ENCODE results near the gene GCK.
"Not testable (repeated sequence)": the region's sequence is repeated elsewhere in the genome, so short reads cannot be mapped to it uniquely, and the experiment has no call there.

Gene GCK

DNA sequence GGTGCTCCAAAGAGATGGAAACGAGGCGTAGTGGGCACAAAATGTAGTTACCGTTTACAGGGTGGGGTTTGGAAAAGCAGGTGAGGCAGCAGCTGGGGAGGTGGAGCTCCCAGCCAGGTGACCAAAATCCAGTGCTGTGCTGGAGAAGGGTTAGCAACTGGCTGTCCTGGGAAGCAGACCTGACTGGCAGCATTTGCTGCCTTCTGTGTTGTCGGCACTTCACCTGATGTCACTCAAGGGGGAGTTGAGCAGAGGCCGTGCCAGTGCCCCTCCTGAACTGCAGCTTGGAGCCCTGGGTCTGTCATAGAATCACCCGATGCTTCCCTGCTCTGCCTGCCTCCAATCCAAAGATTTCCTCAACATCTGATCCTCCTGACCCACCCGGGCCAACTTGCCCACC, 12.8 kb downstream of the GCK start:
- no peak for DNase-seq

GRCh38 chr7:44175730-44176129, 13.5 kb downstream of the GCK start:
- DNase-seq: no peak

DNA sequence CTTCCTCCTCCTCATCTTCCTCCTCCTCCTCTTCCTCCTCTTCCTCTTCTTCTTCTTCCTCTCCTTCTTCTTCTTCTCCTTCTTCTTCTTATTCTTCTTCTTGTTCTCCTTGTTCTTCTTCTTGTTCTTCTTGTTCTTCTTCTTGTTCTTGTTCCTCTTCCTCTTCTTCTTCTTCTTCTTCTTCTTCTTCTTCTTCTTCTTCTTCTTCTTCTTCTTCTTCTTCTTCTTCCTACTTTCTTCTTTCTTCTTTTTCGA, 14.6 kb downstream of the GCK start:
- not testable (repeated sequence) for DNase-seq

DNA sequence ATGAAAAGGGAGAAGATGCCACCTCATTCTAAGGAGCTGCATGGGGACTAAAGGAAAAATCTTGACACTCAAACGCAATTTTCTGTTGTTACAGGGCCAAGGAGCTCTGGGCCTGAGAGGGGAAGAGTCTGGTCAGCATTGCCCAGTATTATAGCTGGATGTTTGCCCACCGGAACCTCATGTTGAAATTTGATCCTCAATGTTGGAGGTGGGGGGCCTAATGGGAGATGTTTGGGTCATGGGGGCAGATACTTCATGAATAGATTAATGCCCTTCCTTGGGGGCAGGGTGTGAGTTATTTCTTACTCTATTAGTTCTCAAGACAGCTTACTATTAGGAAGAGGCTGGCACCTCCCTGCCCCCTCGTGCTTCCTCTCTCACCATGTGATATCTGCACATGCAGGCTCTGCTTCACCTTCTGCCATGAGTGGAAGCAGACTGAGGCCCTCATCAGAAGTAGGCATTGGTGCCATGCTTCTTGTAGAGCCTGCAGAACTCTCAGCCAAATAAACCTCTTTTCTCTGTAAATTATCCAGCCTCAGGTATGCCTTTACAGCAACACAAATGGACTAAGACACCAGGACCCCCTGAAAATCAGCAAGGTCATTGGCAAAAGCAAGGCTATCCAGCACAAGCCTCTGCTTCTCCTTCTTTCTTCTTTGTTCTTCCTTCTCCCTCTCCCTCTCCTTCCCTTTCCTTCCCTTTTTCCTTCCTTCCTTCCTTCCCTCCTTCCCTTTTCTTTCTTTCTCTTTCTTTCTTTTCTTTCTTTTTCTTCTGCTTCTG, 15.1 kb downstream of the GCK start:
- DNase-seq: no peak

- DNase-seq: no peak
Observed at GRCh38 chr7:44172803-44173424, 16.3 kb downstream of the GCK start.

DNA sequence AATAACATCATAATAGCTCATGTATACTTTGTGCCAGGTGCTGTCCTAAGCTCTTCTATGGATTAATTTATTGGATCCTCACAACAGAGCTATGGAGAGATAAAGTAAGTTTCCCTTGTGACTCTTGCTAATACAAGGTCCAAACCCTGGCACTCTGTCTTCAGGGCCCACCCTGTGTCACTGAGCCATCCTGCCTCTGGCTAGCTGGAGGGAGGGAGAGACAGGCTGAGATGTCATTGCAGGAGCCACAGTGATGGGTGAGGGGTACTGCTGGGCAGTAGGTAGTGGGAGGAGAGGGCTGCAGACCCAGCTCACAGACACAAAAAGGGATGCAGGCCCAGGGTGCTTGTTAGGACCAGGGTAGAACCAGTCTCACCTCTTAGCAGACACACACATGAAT, 16.9 kb downstream of the GCK start:
- DNase-seq: no peak

DNA sequence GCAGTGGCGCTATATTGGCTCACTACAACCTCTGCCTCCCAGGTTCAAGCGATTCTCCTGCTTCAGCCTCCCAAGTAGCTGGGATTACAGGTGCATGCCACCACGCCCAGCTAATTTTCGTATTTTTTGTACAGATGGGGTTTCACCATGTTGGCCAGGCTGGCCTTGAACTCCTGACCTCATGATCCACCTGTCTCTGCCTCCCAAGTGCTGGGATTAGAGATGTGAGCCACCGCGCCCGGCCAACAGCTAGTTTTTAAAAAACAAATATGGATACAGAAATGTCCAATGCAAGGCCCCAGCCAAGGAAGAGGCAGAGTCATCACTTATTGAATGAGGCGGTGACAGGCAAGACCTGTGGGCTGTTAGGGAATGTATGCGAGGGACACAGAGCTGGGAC, 17.3 kb downstream of the GCK start:
- not testable (repeated sequence) for DNase-seq

GRCh38 chr7:44167920-44168319, 21.3 kb downstream of the GCK start:
- no peak for DNase-seq

- no peak for DNase-seq
Observed at GRCh38 chr7:44163591-44163990, 25.6 kb downstream of the GCK start.

- no peak for DNase-seq
Observed at GRCh38 chr7:44162785-44163395, 26.3 kb downstream of the GCK start.

DNA sequence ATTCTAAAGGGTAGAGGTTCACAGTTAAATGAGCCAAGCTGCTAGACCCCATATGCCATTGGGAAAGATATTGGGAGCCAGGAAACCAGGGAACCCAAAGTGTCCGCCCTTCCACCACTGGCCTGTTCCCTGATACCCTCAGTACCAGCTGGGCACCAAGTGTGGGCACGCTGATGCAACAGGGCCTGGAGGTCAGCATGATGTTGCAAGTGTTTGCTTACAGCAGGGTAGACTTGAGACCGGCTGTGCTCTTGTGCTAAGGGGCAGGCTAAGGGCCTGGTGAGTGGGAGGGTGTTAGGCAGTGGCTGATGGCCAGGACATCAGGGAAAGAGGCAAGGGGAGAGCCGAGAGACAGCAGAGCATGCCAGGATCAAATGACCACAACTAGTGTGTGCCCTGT, 27.1 kb downstream of the GCK start:
- DNase-seq: no peak

DNA sequence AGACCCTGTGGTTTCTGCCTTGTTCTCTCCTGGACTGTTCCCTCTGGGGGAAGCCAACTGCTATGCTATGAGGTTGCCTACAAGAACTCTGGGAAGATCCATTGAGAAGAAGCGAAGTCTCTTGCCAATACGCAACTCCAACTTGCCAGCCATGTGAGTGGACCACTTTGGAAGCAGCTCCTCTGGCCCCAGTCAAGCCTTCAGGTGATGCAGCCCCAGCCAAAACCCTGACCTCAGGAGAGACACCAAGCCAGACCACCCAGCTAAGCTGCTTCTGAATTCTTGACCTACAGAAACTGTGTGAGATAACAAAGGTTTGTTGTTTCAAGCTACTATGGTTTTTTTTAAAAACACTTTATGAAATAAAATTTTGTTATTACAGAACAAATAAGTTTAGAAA, 27.9 kb downstream of the GCK start:
- no peak for DNase-seq

DNA sequence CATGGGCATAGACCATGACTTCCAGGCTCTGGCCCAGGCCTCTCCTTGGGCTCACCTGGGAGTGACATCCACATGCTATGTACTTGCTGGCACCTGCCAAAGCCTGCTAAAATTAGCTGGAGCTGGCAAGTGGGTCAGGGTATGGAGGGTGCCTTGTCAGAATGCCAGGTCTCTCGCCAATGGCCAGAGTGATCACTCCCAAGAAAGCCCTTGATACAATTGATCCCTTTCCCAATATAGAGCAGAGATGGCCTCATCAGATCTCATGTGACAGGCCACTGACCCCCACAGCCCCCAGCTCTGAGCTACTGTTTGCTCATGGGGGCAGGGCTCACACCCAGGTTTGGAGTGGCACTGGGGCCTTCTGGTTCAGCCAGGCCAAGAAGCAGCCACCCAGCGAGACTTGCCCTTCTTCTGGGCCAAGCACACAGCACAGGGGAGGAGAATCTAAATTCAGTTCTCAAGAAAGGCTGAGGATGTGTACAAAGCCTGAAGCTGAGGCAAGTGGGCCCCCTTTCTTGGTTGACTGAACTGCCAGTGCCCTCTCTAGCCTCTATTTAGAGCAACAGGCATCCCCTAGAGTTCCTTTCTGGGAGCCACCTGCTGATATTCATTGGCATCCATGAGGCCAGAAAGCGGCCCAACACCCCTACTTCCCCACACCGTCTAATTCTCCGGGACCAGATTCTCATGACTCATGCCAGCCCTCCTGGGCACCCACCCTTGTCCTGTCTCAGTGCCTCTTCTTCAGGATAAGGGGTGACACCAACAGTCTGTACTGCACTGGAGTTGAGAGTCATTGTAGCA, 29.2 kb downstream of the GCK start:
- DNase-seq: no peak

DNA sequence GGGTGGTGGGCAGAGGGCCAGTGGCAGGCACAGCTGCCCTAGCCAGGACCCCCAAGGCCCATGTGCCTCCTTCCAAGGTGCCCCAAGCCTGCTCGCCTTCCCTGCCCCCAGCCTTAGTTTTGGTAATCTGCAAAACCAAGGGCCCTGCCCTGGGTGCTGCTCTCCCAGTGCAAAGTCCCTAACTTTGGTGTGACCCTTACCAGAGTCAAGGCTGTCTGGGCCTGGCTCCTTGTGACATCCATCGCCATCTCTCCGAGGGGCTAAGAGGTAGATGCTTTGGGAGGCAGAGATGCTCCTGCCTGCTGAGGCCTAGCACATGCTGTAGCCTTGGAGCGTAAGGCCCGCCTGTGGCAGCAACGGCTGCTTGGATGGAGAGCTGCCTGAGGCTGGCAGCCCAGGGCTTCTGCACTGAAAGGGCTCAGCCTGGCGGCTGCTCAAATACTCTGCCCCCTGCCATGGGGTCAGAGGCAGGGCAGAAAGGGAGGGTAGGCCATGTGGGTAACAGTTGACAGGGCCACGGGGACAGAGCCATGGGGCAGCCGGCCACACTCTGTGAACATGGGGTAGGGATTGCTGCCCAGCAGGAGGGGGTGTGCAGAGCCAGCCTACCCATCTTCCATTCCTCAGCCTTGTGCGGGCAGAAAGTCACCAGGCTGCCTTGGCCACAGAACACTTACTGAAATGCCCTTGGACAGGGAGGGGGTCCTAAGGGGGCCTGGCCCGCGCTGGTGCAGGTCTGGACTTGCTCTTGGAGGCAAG, 30.2 kb downstream of the GCK start:
- DNase-seq: no peak

DNA sequence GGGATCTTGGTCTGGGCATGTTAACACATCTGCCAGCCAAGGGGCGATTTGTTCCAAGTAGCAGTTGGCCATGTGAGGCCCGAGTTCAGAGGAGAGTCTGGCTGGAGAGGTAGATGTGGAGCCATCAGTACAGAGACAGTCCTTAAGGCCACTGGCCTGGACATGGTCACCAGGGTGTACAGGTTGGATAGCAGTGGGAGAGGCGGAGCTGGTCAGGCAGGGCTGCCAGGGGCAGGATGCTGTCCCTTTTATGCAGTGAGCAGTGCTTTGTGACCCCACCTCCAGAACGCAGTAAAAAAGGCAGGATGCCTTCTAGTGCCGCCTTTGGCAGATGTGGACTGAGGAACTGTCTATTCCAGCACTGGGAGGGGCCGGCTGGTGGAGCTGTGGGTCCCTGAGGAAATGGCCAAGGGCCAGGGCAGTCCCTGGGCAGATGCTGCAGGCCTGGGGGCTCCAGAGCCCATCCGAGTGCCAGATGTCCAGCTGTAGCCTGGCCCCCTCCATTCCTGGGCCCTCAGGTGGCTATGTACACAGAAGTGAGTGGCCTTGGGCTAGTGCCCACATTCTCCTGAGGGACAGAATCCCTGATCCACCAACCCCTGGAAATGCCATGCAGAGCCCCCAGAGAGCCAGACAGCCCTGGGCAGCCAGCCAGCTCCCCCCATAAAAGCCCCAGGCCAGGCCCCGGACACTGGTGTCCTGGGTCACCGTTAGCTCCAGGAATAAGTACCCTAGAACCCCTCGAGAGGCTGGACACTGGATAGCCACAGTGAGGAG, 31.0 kb downstream of the GCK start:
- DNase-seq: no peak

GRCh38 chr7:44157116-44158080, 31.8 kb downstream of the GCK start:
- no peak for DNase-seq

DNA sequence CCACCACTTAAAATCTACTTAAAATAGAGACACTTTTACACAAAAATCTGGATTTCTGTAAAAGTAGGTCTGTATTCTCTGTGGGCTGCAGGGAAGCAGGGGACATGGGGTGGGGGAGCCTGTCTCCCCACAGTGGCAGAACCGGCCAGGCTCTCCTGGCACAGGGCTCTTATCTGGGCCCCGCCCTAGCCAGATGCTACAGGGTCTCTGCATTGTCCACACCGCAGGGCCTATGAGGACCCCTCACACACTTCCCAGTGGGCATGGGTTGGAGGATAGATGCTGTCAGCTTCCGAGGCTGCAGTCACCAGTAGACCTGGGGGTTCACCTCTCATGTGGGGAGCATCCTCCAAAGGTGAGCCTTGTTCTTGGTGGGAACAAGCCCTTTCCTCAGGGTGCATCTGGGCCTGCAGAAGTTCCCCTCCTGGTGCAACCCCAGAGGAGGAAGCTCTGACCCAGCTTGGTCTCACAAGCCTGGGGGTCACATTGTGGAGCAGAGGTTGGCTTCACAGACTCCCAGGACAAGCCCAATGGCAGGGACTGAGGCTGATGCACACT, 32.7 kb downstream of the GCK start:
- no peak for DNase-seq

DNA sequence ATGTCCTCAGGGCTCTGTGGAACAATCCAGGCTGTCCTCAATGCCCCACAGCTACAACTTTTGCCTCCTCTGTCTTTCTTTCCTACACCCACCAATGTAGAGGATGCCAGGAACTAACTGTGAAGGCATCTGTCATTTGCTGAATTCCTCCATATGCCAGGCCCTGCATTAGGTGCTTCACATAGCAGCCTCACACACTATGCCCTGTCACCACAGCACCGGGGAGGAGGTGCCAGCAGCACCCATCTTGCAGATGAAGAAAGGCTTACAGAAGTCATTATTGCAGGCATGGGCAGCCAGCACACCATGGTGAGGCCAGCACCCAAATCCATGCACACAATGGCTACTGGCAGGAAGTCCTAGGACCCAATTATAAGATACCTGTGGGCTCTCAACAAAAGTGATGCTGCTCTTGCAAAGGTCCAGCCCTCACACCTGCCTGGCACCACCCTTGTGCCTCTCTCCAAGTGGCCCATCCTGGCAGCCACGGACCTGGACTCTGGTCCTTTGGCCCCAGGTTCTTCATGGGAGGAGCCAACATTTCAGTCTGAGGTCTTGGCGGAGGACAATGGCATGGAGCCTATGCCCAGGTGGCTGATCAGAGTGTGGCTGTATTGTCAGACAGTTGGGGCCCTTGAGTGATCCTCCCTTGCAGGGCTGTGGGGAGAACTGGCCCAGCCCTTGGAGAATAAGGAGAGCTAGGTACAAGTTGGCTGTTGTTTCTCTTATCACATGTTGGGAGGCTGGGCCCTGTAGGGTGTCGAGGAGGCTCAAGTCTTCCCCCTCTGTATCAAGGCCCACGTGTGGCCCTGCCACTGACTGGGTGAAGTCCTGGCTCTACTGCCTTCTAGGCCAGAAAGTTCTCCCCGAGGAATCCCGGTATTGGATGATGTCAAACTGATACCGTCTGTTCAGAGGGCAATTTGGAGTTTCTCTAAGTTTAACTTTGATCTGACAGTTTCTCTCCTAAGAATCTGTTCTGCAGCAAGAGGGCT, 33.8 kb downstream of the GCK start:
- DNase-seq: no peak

- DNase-seq: no peak
Observed at GRCh38 chr7:44154703-44155102, 34.5 kb downstream of the GCK start.
